Upper lobe of right lung (tissue), 1 donor: ENCODE results near the gene PUM1. TPM values are rescaled to one million over a fixed set of nuclear protein-coding genes. Genes with fewer than 3 reads are reported as not detected.
"Not testable (repeated sequence)": the region's sequence is repeated elsewhere in the genome, so short reads cannot be mapped to it uniquely, and the experiment has no call there.

Source experiments
- ATAC-seq: fragments of 200-7000 bp; cut with Tn5 transposase; one replicate; pipeline ENCODE4 v1.9.1; 2020; ENCODE audit warnings: mild to moderate bottlenecking, moderate library complexity
- DNase-seq: peaks from one replicate; pipeline ENCODE4 v3.0.0-alpha.2; 2020
- H3K27ac ChIP-seq: fragments of 200-600 bp; one replicate; pipeline ENCODE4 v1.8.0; 2022
- H3K27me3 ChIP-seq: fragments of 200-600 bp; one replicate; pipeline ENCODE4 v1.8.0; 2022; ENCODE audit warnings: mild to moderate bottlenecking
- H3K36me3 ChIP-seq: fragments of 200-600 bp; one replicate; pipeline ENCODE4 v1.8.0; 2022
- H3K4me1 ChIP-seq: fragments of 200-600 bp; one replicate; pipeline ENCODE4 v1.8.0; 2022
- H3K4me3 ChIP-seq: fragments of 200-600 bp; one replicate; pipeline ENCODE4 v1.8.0; 2022; ENCODE audit warnings: mild to moderate bottlenecking
- H3K9me3 ChIP-seq: fragments of 200-600 bp; one replicate; pipeline ENCODE4 v1.8.0; 2022
- intact Hi-C: fragments of 100-400 bp; cut with DNase I; formaldehyde crosslinking; loops from one replicate; pipeline ENCODE4 v1.11.0; 2022
- total RNA-seq: library from RNA; stranded (reverse); fragmentation: NEBNext Ultra II Directional; extraction: Animal tissue kit (Norgen Biotek cat#: 25700); gene quantifications from one replicate; pipeline ENCODE4 v1.2.1, GENCODE V29; 2021
- TF ChIP-seq, protein P1 (sequence below): fragments of 200-600 bp; IDR thresholded peaks from one replicate; pipeline ENCODE4 v1.8.0; 2022; ENCODE audit warnings: antibody characterized with exemption
- donor health status: DM: no; HTN: yes; CAD: no; lungs with severe emphysema.

PUM1 gene
- total RNA-seq, 1 donor from 2014 or later = 117 TPM

DNA sequence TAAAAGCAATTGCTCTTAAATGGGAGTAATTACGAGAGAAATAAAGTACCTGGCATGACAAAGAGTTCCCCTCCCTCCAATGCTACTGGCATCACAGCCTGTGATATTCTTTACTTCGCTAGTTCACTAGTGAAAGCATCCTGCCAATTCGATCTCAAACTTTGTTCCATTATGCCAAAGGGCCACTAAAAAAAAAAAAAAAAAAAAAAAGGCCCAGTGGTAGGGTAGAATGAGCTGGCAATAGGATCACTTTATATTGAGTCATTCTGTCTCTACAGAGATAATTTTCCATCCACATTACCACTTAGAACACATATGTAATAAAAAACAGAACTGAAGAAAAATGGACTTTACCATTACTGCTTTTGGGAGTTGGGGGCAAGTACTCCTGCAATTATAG, 11.2 kb downstream of the PUM1 start:
- H3K4me3 ChIP-seq = no peak overlapping the region
- ATAC-seq (no peak), DNase-seq (no peak)
- H3K36me3 ChIP-seq = peaks cover 44% of the 10 kb centered on the region
- intact Hi-C loops = no loop called here
- peaks cover 78% of the 10 kb centered on the region for H3K4me1 ChIP-seq
- no peak overlapping the region for H3K27ac ChIP-seq
- TF ChIP-seq, protein P1, sequence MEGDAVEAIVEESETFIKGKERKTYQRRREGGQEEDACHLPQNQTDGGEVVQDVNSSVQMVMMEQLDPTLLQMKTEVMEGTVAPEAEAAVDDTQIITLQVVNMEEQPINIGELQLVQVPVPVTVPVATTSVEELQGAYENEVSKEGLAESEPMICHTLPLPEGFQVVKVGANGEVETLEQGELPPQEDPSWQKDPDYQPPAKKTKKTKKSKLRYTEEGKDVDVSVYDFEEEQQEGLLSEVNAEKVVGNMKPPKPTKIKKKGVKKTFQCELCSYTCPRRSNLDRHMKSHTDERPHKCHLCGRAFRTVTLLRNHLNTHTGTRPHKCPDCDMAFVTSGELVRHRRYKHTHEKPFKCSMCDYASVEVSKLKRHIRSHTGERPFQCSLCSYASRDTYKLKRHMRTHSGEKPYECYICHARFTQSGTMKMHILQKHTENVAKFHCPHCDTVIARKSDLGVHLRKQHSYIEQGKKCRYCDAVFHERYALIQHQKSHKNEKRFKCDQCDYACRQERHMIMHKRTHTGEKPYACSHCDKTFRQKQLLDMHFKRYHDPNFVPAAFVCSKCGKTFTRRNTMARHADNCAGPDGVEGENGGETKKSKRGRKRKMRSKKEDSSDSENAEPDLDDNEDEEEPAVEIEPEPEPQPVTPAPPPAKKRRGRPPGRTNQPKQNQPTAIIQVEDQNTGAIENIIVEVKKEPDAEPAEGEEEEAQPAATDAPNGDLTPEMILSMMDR = no peak
- H3K27me3 ChIP-seq = no peaks in the 10 kb centered on the region
- no peaks in the 10 kb centered on the region for H3K9me3 ChIP-seq

DNA sequence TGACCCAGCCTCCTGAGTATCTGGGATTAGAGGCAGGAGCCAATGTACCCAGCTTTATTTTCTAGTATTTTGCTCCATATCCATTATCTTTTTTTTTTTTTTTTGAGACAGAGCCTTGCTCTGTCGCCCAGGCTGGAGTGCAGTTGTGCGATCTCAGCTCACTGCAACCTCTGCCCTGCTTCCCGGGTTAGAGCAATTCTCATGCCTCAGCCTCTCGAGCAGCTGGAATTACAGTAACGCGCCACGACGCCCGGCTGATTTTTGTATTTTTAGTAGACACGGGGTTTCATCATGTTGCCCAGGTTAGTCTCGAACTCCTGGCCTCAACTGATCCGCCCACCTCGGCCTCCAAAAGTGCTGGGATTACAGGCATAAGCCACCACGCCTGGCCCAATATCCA, 12.9 kb downstream of the PUM1 start:
- ATAC-seq (peak; percentile 78), DNase-seq (peak; percentile 72)
- H3K27me3 ChIP-seq, intact Hi-C loops, H3K9me3 ChIP-seq, H3K4me3 ChIP-seq: not testable (repeated sequence)
- H3K4me1 ChIP-seq = peaks cover 67% of the 10 kb centered on the region
- H3K27ac ChIP-seq = peak overlapping the region; percentile 24
- peaks cover 27% of the 10 kb centered on the region for H3K36me3 ChIP-seq

DNA sequence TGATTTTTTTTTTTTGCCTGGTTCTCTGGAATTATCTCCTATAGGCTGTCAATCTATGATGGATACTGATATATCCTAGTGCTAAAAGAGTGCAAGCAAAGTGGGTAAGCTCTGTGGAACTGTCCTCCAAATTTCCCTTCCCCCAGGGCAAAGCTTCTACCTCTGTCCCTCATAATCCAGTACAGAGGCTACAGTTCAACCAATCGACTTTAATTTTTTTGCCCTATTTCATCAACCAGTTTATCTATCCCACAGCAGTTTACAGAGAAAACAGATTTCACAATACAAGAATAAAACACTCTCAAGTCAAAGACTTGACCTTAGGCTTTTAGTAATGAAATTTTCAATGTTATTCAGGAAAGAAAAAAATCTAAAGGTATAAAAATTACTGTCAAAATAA, 13.9 kb downstream of the PUM1 start:
- H3K9me3 ChIP-seq = no peaks in the 10 kb centered on the region
- H3K4me3 ChIP-seq = no peak overlapping the region
- H3K27me3 ChIP-seq = no peaks in the 10 kb centered on the region
- ATAC-seq = no peak
- TF ChIP-seq, protein P1 = no peak
- no peak for DNase-seq
- H3K36me3 ChIP-seq = peaks cover 19% of the 10 kb centered on the region
- H3K4me1 ChIP-seq = peaks cover 59% of the 10 kb centered on the region
- H3K27ac ChIP-seq = no peak overlapping the region
- intact Hi-C loops = no loop called here

DNA sequence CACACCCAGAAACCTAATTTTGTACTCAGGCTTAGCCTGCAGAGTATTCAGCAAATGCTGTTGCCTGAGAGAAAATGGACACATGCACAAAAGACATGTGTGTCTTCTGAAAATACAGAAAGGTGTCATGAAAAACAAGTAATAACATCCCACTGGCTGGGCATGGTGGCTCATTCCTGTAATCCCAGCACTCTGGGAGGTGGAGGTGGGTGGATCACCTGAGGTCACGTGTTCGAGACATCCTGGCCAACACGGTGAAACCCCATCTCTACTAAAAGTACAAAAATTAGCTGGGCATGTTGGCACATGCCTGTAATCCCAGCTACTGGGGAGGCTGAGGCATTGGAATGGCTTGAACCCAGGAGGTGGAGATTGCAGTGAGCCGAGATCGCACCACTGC, 18.0 kb downstream of the PUM1 start:
- peaks cover 19% of the 10 kb centered on the region for H3K36me3 ChIP-seq
- H3K27ac ChIP-seq, DNase-seq, ATAC-seq, intact Hi-C loops, H3K4me3 ChIP-seq, H3K9me3 ChIP-seq, H3K27me3 ChIP-seq: not testable (repeated sequence)
- peaks cover 26% of the 10 kb centered on the region for H3K4me1 ChIP-seq

DNA sequence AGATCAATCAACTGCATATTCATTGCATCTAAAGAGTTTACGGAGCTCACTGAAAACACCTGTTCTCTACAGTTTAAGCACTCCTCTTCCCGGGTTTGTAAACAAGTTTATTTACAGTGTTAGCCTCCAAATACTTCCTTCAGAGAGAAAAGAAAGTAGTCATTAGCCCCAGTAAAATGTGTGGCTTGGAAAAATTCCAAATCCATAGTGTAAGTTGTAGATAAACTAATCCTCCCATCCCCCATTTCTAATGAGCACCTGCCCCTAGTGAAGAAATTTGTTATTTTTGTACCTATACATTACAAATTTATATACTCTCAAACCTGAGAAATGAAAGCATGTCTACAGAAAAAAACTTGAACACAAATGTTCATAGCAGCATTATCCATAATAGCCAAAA, 21.9 kb downstream of the PUM1 start:
- H3K27ac ChIP-seq = no peak overlapping the region
- peaks cover 19% of the 10 kb centered on the region for H3K36me3 ChIP-seq
- H3K9me3 ChIP-seq = no peaks in the 10 kb centered on the region
- peaks cover 10% of the 10 kb centered on the region for H3K4me1 ChIP-seq
- intact Hi-C loops = no loop called here
- DNase-seq (no peak), ATAC-seq (no peak)
- no peak overlapping the region for H3K4me3 ChIP-seq
- no peaks in the 10 kb centered on the region for H3K27me3 ChIP-seq
- TF ChIP-seq, protein P1 = no peak

DNA sequence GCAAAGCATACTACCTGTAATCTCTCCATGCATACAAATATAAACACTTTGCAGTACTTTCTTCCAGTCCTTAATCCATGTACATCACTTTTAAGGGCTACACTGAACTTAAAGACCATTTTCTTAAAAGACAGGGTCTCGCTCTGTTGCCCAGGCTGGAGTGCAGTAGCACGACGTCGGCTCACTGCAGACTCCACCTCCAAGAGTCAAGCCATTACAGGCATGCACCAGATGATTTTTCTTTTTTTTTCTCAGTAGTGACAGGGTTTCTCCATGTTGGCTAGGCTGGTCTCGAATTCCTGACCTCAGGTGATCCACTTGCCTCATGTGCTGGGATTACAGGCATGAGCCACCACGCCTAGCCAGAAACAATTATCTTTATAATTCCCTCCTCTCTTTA, 22.9 kb downstream of the PUM1 start:
- H3K4me1 ChIP-seq = peaks cover 14% of the 10 kb centered on the region
- intact Hi-C loops = no loop called here

DNA sequence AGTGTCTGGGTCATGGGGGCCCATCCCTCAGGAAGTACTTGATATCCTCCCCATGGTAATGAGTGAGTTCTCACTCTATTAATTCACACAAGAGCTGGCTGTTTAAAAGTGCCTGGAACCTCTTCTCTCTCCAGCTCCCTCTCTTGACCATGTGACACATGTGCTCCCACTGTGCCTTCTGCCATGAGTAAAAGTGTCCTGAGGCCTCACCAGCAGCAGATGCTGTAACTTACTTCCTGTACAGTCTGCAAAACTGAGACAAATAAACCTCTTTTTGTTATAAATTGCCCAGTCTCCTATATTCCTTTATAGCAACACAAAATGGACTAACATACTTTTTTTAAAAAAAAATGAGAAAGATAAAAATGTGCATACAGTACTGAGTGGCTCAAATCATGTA, 24.0 kb downstream of the PUM1 start:
- intact Hi-C loops = no loop called here

More for the DNA sequence above, 22.9 kb downstream of the PUM1 start:
- Histone ChIP-seq H3K27ac (no peak overlapping the region), H3K9me3 (no peaks in the 10 kb centered on the region), H3K36me3 (peaks cover 19% of the 10 kb centered on the region), H3K27me3 (no peaks in the 10 kb centered on the region), H3K4me3 (no peak overlapping the region)
- TF ChIP-seq, protein P1 = no peak
- DNase-seq (no peak), ATAC-seq (no peak)

More for the DNA sequence above, 24.0 kb downstream of the PUM1 start:
- Histone ChIP-seq H3K9me3 (no peaks in the 10 kb centered on the region), H3K4me3 (no peak overlapping the region), H3K27me3 (no peaks in the 10 kb centered on the region), H3K36me3 (peaks cover 19% of the 10 kb centered on the region), H3K27ac (no peak overlapping the region), H3K4me1 (peaks cover 14% of the 10 kb centered on the region)
- TF ChIP-seq, protein P1 = no peak
- DNase-seq = no peak
- ATAC-seq = no peak
